HG03135 (cell line): ENCODE data around the gene ZNF2.

ENCODE experiments used
- ATAC-seq: cut with Tn5 transposase; IDR thresholded peaks from one replicate; pipeline ENCODE4 v1.9.1; 2021; ENCODE audit warnings: mild to moderate bottlenecking, moderate library complexity; ENCODE audit not compliant: unreplicated experiment

The ZNF2 gene

GRCh38 chr2:95204396-95204795 lies 38.8 kb downstream of the ZNF2 start:
- no peak for ATAC-seq

- no peak for ATAC-seq
Measured at GRCh38 chr2:95206096-95206495, 40.5 kb downstream of the ZNF2 start.

GRCh38 chr2:95207111-95207961 lies 41.7 kb downstream of the ZNF2 start, which contains the start of gene ZNF892:
Gene ZNF892, plus strand, starts transcription at chr2:95207521. Its CDS starts 295 bp downstream, at chr2:95207816.
- peak; percentile 98 for ATAC-seq

GRCh38 chr2:95208106-95208505 lies 42.5 kb downstream of the ZNF2 start:
- no peak for ATAC-seq

- no peak for ATAC-seq
Measured at GRCh38 chr2:95215018-95215612, 49.5 kb downstream of the ZNF2 start.

GRCh38 chr2:95220449-95220848 lies 54.8 kb downstream of the ZNF2 start:
- no peak for ATAC-seq

- ATAC-seq: no peak
Measured at GRCh38 chr2:95225658-95226057, 60.0 kb downstream of the ZNF2 start.

GRCh38 chr2:95231723-95232122 lies 66.1 kb downstream of the ZNF2 start:
- ATAC-seq: no peak

GRCh38 chr2:95232232-95232631 lies 66.6 kb downstream of the ZNF2 start:
- ATAC-seq: no peak
